NCI-H460 (cell line): Measurements from ENCODE around the gene PARP6. TPM values are rescaled to one million over a fixed set of nuclear protein-coding genes. Genes with fewer than 3 reads are reported as not detected.

Experiments used
- DNase-seq: peaks from one replicate; pipeline ENCODE4 v3.0.0-alpha.2; 2016; ENCODE audit warnings: low read depth; ENCODE audit errors: extremely low read depth
- total RNA-seq: library from RNA; depleted of rRNA; stranded (reverse); fragments of >200 nt; shearing (Covaris generic); gene quantifications from 2 replicates; pipeline ENCODE4 v1.2.3, GENCODE V29; 2014

PARP6 gene
- total RNA-seq, 1 experiment from 2014 or later: 36.9 TPM

- no peak for DNase-seq
Observed at GRCh38 chr15:72231833-72232478, 40.4 kb downstream of the PARP6 start.

GRCh38 chr15:72231066-72231832 lies 41.1 kb downstream of the PARP6 start, which contains the start of gene PKM:
TSS of gene PKM (minus strand) at chr15:72231190. CDS start at chr15:72219097, 12,093 bp downstream.
- peak; percentile 93 for DNase-seq

- peak; percentile 80 for DNase-seq
Observed at GRCh38 chr15:72230197-72231065, 41.9 kb downstream of the PARP6 start.

GRCh38 chr15:72229947-72230196 lies 42.5 kb downstream of the PARP6 start:
- no peak for DNase-seq

DNA sequence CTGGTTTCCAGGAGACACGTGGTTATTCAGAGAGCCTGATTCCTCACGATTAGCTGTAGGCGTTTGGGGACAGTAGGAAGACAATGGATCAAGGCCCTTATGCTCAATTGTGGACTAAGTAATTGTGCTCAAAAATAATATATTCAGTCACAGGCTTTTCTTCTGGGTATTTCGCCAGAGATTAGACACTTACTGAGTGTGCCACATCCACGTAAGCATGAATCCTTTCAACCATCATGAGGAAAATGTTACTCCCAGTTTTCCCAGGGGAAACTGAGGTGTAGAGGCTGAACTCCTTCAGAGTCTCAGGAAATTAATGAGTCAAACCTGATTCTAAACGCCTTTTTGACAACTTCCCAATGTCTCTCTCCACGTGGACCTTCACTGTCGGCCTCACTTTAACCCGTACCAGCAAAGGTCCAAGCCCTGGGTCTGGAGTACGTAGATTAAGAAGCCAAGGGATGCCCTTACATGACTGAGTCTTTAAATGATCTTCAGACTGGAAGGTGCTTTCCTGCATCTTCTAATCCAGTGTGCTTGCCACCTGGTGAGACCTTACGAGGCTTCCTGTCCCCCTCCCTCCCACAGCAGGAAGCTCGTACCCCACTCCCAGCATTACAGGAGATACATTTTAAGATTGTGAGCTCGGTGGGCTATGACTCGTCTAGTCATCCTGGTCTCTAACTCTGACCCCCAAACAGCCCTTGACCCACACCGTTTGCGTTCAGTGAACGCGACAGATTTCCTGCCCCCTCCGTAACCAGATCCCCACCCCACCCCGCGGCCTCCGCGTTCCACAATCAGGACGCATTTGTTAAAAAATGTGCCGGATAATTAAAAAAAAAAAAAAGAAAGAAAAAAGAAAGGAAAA lies 43.0 kb downstream of the PARP6 start:
- no peak for DNase-seq

DNA sequence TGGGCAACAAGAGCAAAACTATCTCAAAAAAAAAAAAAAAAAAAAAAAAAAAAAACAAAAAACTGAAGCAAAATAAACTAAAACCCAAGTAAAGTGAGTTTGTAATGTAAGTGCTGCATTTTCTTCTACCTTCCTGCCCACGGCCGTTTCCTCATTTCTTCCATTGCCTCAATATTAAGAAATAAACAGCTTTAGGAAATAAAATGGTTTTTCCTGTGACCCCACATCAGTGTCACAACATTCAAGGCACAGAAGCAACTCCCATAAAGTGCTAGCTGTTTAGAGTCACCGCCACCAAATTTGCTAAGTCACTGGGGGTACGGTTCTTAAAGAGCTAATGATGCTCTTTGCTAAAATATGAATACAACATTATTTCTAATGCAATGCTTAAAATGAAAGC lies 44.6 kb downstream of the PARP6 start:
- no peak for DNase-seq

- peak; percentile 56 for DNase-seq
Observed at GRCh38 chr15:72227192-72227586, 45.2 kb downstream of the PARP6 start.

- no peak for DNase-seq
Observed at GRCh38 chr15:72223278-72223677, 49.1 kb downstream of the PARP6 start.

- DNase-seq: peak; percentile 78
Observed at GRCh38 chr15:72222393-72222792, 50.0 kb downstream of the PARP6 start.

GRCh38 chr15:72220687-72221086 lies 51.7 kb downstream of the PARP6 start:
- DNase-seq: no peak

- DNase-seq: no peak
Observed at GRCh38 chr15:72217216-72217615, 55.1 kb downstream of the PARP6 start.

- DNase-seq: no peak
Observed at GRCh38 chr15:72216079-72216478, 56.3 kb downstream of the PARP6 start.

DNA sequence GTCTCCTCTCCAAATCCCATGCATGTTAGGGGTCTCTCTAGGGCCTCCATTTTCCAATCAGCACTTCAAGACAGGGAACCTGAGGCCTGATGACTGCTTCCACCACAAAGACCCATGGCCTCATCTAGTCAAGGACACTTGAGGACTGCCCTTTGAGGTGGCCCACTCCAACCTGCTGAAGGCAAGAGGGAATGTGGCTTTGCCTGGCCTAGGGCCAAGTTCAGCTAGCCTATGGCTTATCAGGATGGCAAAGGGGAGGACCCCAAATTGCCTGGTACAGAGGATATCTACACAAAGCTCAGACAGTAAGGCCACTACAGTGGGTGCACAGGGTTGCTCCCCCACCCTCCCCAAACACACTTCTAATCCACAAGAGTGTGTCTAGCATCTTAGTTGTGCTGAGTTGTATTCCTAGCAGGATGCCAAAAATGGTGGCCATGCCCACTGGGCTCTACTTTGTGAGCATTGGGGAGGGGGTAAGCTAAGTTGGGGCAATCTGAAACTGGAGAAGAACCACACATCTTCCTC lies 64.7 kb downstream of the PARP6 start:
- DNase-seq: no peak

DNA sequence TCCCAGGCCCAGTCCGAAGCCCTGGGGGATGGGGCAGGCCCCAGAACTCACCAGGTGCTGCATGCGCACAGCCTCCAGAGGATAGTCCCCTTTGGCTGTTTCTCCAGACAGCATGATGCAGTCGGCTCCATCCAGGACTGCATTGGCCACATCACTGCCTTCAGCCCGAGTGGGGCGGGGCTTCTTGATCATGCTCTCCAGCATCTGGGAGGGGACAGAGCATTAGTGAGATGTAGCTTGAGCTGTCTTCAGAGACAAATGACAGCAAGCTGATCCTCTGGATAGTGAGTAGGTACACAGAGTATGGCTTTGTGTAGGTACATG lies 65.7 kb downstream of the PARP6 start:
- DNase-seq: no peak

DNA sequence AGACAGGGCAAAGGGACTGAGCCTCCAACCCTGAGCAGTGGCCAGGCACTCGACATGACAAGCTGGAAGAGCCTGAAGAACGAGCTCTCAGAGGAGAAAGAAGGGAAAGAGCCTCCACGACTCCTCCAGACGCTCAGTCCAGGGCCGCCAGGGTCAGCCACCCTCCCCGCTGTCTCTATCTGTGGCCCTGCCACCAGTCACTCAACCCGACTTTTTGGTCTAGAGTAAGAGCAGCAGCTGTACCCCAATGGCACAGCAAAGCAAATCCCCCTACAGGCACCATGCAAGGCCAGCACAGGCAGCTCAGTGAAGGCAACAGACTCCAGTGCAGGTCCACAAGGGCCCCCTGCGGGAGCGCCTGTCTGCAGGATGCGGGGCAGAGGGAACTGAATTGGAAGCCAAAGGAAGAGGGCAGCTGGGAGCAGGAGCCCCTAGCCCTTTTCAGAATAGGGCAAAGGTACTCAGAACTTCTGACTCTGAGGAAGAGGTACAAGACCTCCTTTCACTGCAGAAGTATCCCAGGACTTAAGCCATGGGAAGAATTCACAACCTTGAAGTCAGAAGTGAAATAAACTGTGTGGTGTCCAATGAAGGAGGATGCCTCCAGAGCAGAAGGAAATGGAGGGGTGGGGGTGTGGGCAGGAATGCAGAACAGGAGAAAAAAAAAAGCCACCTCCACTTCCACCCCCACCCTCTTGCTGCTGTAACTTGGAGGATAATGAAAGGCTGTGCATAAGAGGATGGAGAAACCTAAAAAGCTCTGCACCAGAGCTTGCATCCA lies 66.3 kb downstream of the PARP6 start:
- DNase-seq: no peak

DNA sequence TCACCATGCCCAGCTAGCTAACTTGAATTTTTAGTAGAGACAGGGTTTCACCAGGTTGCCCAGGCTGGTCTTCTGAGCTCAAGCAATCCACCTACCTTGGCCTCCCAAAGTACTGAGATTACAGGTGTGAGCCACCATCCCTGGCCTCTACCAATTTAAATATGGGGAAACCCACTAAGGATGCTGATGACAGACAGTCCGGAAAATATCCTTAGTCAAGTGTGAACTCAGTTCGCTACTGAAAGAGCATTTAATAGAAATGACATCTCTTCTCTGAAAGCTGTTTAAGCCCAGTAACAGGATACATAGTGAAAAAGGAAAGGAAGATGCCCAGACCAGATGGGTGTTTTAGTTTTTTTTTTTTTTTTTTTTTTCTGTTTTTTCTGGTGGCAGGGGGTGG lies 67.1 kb downstream of the PARP6 start:
- DNase-seq: no peak

GRCh38 chr15:72203507-72203837 lies 68.9 kb downstream of the PARP6 start:
- no peak for DNase-seq

- DNase-seq: no peak
Observed at GRCh38 chr15:72202801-72203506, 69.4 kb downstream of the PARP6 start.

DNA sequence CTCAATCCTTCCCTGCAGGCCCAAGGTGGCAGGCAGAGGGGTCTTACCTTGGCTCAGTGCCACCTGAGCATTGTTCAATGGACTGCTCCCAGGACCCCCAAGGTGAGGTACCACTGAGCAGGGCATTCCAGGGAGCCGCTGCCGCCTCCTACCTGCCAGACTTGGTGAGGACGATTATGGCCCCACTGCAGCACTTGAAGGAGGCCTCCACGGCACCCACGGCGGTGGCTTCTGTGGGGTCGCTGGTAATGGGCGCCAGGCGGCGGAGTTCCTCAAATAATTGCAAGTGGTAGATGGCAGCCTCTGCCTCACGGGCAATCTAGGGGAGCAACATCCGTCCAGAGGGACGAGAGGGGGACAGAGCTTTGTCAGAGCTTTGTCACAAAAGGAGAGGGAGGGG lies 70.1 kb downstream of the PARP6 start:
- DNase-seq: no peak
